H1 (cell line): ENCODE data around the gene CAT. TPM values are rescaled to one million over a fixed set of nuclear protein-coding genes. Genes with fewer than 3 reads are reported as not detected.

Source experiments
- CHD1 ChIP-seq: IDR thresholded peaks from 2 replicates; pipeline ENCODE4 v1.6.1; 2012; ENCODE audit warnings: low read depth, low read length, improper control_type of control experiment
- CTBP2 ChIP-seq: IDR thresholded peaks from 2 replicates; pipeline ENCODE4 v1.7.0; 2011; ENCODE audit warnings: borderline replicate concordance, mild to moderate bottlenecking, moderate library complexity, mixed read lengths, low read length; ENCODE audit not compliant: insufficient read depth, insufficient read length
- HDAC2 ChIP-seq, 2 experiments: fragments of 300-600 bp in 1 of 2; sonication (generic) in 1 of 2; IDR thresholded peaks; 2 replicates each; pipeline ENCODE4 v1.6.1; 2011 to 2012; ENCODE audit warnings: low read depth in 2 of 2, low read length in 2 of 2, mild to moderate bottlenecking in 2 of 2, moderate library complexity in 2 of 2, borderline replicate concordance in 1 of 2, inconsistent platforms in 1 of 2
- KDM5A ChIP-seq: fragments of 200-600 bp; IDR thresholded peaks from 2 replicates; pipeline ENCODE4 v1.7.1; 2012; ENCODE audit warnings: mild to moderate bottlenecking, low read length, inconsistent platforms, mixed read lengths
- MAFK ChIP-seq: IDR thresholded peaks from 2 replicates; pipeline ENCODE4 v1.6.1; 2012; ENCODE audit warnings: low read depth, mild to moderate bottlenecking, improper control_type of control experiment, low read length
- RXRA ChIP-seq: IDR thresholded peaks from 2 replicates; pipeline ENCODE4 v1.6.1; 2011; ENCODE audit warnings: low read depth, mild to moderate bottlenecking, low read length, moderate library complexity; ENCODE audit not compliant: insufficient read depth
- SP1 ChIP-seq: IDR thresholded peaks from 2 replicates; pipeline ENCODE4 v1.6.1; 2011; ENCODE audit warnings: low read depth, low read length
- SP4 ChIP-seq: IDR thresholded peaks from 2 replicates; pipeline ENCODE4 v1.6.1; 2012; ENCODE audit warnings: low read length, inconsistent platforms
- polyA plus RNA-seq, 7 experiments: library from polyadenylated mRNA; depleted of rRNA in 3 of 7; stranded (reverse) in 5 of 7; unstranded in 2 of 7; fragments of >200 nt in 5 of 7; fragments of 200-250 nt in 2 of 7; gene quantifications; 1 replicate in 5 of 7; 2 replicates in 1 of 7; 4 replicates in 1 of 7; pipeline versions ENCODE4 v1.2.1 to v1.2.3, GENCODE V29; 2011 to 2013; ENCODE audit warnings: missing spikeins in 2 of 7, mixed read lengths in 2 of 7
- total RNA-seq: library from RNA; stranded (reverse); fragmentation: NEBNext Ultra II Directional; extraction: Animal tissue kit (Norgen Biotek cat#: 25700); gene quantifications from 2 replicates; pipeline ENCODE4 v1.2.1, GENCODE V29; 2021

The CAT gene
- total and polyA plus RNA-seq, 2 of the 8 experiments (the other 6 are each of a cell fraction or from before 2014, with no cell fraction given): 9.6 to 15.0 TPM

DNA sequence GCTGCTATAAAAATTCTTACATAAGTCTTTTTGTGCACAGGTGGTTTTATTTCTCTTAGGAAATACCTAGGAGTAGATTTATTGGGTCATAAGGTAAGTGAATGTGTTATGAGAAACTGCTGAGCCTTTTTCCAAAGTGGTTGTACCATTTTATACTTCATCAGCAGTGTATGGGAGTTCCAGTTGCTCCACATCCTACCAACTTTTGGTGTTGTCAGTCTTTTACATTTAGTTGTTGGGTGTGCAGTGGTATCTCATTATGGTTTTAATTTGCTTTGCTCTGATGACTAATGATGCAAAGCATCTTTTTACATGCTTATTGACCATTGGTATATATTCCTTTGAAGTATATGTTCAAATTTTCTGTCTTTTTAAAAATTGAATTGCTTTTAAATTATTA is 3.1 kb downstream of the CAT start (continued):
- TF ChIP-seq SP4 (no peak), CTBP2 (no peak), CHD1 (no peak), SP1 (no peak), MAFK (no peak), RXRA (no peak), KDM5A (no peak), HDAC2 (IDR thresholded peaks at IDR 0.05; ENCODE audit: borderline replicate concordance in 1 of 2, low read depth in 2 of 2, low read length in 2 of 2) (no peak)
